GM19467 (cell line): ENCODE results near the gene NPEPL1.

ENCODE experiments used
- ATAC-seq: cut with Tn5 transposase; IDR thresholded peaks from one replicate; pipeline ENCODE4 v1.9.1; 2021; ENCODE audit warnings: mild to moderate bottlenecking, moderate library complexity; ENCODE audit not compliant: unreplicated experiment

The NPEPL1 gene

GRCh38 chr20:58678806-58679205, 13.8 kb upstream of the NPEPL1 start:
- ATAC-seq, result no peak

- no peak for ATAC-seq
Measured at GRCh38 chr20:58682656-58683531, 9.7 kb upstream of the NPEPL1 start.

- ATAC-seq, result no peak
Measured at GRCh38 chr20:58684291-58684690, 8.3 kb upstream of the NPEPL1 start.

- ATAC-seq, result no peak
Measured at GRCh38 chr20:58685988-58686387, 6.6 kb upstream of the NPEPL1 start.

GRCh38 chr20:58688414-58688813, 4.2 kb upstream of the NPEPL1 start:
- no peak for ATAC-seq

GRCh38 chr20:58688840-58689239, 3.8 kb upstream of the NPEPL1 start:
- no peak for ATAC-seq

GRCh38 chr20:58690396-58691135, 2.0 kb upstream of the NPEPL1 start:
- no peak for ATAC-seq

GRCh38 chr20:58691773-58692578, 624 bp upstream of the NPEPL1 start:
- no peak for ATAC-seq

- peak; percentile 18 for ATAC-seq
Measured at GRCh38 chr20:58693226-58694006, 816 bp downstream of the NPEPL1 start.

- no peak for ATAC-seq
Measured at GRCh38 chr20:58694241-58695083, 1.9 kb downstream of the NPEPL1 start.

GRCh38 chr20:58695084-58695722, 2.6 kb downstream of the NPEPL1 start:
- ATAC-seq, result no peak

- no peak for ATAC-seq
Measured at GRCh38 chr20:58695895-58696375, 3.3 kb downstream of the NPEPL1 start.

GRCh38 chr20:58696411-58696961, 3.9 kb downstream of the NPEPL1 start:
- ATAC-seq, result no peak

- no peak for ATAC-seq
Measured at GRCh38 chr20:58697201-58697866, 4.7 kb downstream of the NPEPL1 start.

GRCh38 chr20:58697867-58698703, 5.5 kb downstream of the NPEPL1 start:
- no peak for ATAC-seq

GRCh38 chr20:58698741-58699622, 6.4 kb downstream of the NPEPL1 start:
- no peak for ATAC-seq
